AG09309 (cell line): Measurements from ENCODE around the gene RASA3.

Experiments
- DNase-seq: peaks from one replicate; pipeline ENCODE4 v3.0.0-alpha.2; 2010; ENCODE audit warnings: low read depth
- H3K4me3 ChIP-seq: 2 replicates; pipeline ENCODE4 v1.5.1; 2011; ENCODE audit warnings: mild to moderate bottlenecking, low read depth, low read length, moderate library complexity; ENCODE audit not compliant: control insufficient read depth
- CTCF ChIP-seq: IDR thresholded peaks from 2 replicates; pipeline ENCODE4 v1.5.1; 2011; ENCODE audit warnings: mild to moderate bottlenecking, low read depth, low read length, inconsistent platforms; ENCODE audit not compliant: insufficient read depth, control insufficient read depth; ENCODE audit errors: missing control alignments

Gene RASA3

GRCh38 chr13:114108894-114109293 lies 23.5 kb downstream of the RASA3 start:
- H3K4me3 ChIP-seq, result no peak overlapping the region
- DNase-seq, result no peak
- no peak for TF ChIP-seq CTCF

- H3K4me3 ChIP-seq, result no peak overlapping the region
- DNase-seq, result no peak
- no peak for TF ChIP-seq CTCF
These were observed 24.2 kb downstream of the RASA3 start for GRCh38 chr13:114108141-114108761.

GRCh38 chr13:114107686-114108081 lies 24.7 kb downstream of the RASA3 start:
- TF ChIP-seq CTCF, result no peak
- H3K4me3 ChIP-seq, result no peak overlapping the region
- DNase-seq, result no peak

GRCh38 chr13:114106991-114107685 lies 25.3 kb downstream of the RASA3 start:
- DNase-seq, result no peak
- no peak for TF ChIP-seq CTCF
- no peak overlapping the region for H3K4me3 ChIP-seq

- no peak for TF ChIP-seq CTCF
- no peak overlapping the region for H3K4me3 ChIP-seq
- DNase-seq, result no peak
These were observed 25.9 kb downstream of the RASA3 start for GRCh38 chr13:114106526-114106925.

GRCh38 chr13:114105521-114106225 lies 26.8 kb downstream of the RASA3 start:
- no peak for TF ChIP-seq CTCF
- no peak overlapping the region for H3K4me3 ChIP-seq
- no peak for DNase-seq
